Activated CD4-positive, alpha-beta T cell treated with anti-CD3 and anti-CD28 coated beads for 48 hours (primary cell): ENCODE data around the gene PLXNA3.

ENCODE experiments used
- DNase-seq: peaks from one replicate; pipeline ENCODE4 v3.0.0-alpha.2; 2020

The PLXNA3 gene

DNA sequence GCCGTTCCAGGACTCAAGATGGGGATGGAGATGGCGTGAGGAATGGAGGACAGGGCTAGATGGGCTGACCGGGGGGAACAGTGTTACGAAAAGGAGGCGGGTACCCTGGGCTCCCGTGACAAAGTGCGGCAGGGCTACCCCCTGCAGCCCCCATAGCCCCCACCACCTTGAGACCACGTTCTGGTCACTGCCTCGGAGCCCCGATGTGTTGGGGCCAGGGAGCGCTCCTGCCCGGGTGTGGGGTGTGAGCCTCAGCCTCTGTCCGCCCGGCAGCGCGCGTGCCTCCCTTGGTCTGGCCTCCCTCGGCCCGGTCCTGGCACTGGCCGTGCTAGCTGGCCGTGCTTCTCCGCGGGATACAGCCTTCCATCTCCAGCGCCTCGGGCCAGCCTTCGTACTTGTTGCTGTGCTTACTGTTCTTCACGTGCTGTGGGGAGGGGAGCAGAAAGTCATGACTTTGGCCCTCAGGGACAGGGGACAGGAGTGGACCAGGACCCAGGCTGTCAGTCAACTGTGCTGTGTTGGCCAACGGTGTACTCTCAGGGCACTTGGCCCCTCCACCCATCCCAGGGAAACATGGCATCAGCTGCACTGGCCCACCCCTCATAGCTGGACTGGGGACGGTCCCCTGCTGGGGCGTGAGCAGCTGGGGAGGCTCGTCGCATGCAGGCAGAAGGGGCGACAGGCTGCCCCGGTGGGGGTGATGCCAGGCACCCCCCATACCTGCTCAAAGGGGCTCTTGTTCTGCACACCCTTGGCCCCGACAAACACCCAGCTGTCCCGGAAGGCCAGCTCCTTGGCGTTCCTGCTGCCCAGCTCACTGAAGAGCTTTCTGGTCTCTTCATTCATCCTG lies 48.6 kb downstream of the PLXNA3 start:
- DNase-seq: no peak

DNA sequence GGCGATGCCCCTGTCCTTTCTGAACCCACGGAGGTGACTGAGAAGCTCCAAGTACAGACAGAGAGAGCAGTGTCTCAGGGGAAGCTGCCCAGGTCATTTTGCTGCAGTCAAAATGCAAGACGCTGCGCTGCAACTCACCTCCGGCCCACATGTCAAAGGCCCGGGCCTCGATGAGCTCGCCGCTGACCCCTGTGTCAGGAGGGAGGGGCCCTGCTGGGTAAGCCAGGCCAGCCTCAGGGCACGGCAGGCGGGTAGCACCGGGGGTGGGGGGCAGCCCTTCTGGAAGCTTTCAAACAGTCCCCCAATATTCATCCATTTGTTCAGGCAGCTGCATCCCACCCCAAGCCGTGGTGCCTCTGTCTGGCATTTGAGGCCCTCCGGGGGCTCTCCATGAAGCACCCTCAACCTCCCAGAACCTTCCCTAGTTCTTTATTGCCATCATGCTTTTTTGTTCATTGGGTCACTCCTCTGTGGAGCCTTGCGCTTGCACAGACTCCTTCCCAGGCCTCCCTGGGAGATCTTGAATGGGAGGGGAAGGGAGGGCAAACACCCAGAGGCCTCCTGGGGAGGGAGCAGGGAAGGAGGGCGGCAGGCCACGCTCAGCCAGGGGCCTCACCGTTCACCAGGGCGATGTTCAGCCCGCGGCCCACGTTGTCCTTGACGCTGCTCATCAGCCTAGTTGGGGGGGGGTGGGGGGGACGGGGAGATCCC lies 49.7 kb downstream of the PLXNA3 start:
- DNase-seq: no peak

DNA sequence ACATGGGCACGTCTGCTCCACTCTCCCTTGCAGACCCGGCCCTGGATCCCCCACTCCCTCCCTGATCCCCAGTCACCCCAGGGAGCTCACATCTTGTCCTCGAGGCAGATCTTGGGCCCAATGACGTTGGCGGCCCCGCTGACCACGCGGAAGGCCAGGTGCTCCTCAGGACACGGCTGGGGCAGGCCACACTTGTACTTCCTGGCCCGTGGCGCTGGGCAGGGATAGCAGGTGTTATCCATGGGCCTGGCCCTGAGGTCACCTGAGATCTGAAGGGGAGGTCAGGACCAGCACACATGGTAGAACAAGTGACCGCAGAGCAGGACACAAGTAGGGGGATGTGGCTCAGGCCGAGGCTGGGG lies 50.3 kb downstream of the PLXNA3 start:
- no peak for DNase-seq

DNA sequence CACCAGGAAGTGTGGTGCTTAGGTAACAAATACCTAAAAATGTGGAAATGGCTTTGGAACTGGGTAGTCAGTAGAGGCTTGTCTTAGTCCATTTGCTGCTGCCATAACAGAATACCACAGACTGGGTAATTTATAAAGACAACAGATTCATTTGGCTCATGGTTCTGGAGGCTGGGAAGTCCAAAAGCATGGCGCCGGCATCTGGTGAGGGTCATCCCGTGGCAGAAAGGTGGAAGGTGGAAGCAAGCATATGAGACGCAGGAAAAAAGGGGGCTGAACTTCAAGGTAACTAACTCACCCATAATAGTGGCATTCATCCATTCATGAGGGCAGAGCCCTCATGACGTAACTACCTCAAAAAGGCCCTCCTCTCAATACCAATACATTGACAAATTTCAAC lies 51.4 kb downstream of the PLXNA3 start:
- no peak for DNase-seq

DNA sequence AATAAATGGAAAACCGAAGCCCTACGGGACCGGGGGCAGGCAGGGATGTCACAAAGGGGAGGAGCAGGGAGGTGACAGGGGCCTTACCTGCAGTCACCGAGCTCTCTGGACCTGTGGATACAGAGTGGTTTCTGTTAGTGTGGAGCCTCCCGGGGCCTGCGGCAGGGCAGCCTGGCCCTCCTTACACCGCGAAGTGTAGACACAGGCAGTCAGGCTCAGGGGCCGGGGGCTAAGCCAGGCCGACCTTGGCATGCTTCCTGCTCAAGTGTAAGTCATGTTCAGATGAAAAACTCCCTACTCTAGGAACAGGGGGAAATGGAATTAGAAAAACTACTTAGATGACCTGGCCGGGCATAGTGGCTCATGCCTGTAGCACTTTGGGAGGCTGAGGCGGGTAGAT lies 53.7 kb downstream of the PLXNA3 start:
- DNase-seq: no peak

DNA sequence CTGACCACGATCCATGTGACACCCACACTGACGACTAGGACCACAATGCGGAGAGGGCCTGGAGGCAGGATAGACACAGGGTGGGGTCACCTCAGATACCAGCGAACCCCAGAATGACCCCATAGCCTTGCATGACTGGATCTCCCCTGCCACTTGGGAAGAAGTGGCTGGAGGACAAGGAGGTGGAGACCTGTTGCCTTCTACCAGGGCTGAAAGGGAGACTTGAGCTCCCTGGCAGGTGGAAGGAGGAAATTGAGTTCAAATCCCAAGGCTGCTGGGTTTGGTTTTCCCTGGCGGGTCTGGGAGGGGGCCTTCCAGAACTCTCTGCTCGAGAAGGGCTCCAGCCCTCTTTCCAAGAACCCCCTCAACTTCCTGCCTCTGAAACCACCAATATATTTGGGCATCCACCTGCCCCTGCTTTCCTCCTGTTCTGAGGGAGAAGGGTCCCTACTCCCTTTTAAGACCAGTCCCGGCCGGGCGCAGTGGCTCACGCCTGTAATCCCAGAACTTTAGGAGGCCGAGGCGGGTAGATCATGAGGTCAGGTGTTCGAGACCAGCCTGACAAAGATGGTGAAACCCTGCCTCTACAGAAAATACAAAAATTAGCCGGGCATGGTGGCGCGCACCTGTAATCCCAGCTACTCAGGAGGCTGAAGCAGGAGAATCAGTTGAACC lies 54.9 kb downstream of the PLXNA3 start:
- DNase-seq: no peak

DNA sequence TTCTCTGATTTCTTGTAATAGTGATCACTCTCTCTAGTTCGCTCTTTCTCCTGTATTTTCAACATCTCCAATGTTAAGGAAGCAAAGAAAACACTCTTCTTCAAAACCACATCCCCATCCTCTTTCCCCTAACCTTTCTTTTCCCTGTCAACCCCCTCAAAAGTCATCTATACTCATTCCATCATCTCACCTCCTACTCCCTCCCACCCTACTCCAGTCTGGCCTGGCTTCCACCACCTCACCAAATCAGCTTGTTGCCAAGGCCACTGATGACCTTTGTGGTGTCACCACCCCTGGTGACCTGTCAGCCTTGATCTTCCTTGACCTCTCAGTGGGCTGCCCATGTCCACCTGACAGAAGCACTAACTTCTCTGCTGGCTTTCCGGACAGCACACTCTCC lies 55.6 kb downstream of the PLXNA3 start:
- DNase-seq: no peak

DNA sequence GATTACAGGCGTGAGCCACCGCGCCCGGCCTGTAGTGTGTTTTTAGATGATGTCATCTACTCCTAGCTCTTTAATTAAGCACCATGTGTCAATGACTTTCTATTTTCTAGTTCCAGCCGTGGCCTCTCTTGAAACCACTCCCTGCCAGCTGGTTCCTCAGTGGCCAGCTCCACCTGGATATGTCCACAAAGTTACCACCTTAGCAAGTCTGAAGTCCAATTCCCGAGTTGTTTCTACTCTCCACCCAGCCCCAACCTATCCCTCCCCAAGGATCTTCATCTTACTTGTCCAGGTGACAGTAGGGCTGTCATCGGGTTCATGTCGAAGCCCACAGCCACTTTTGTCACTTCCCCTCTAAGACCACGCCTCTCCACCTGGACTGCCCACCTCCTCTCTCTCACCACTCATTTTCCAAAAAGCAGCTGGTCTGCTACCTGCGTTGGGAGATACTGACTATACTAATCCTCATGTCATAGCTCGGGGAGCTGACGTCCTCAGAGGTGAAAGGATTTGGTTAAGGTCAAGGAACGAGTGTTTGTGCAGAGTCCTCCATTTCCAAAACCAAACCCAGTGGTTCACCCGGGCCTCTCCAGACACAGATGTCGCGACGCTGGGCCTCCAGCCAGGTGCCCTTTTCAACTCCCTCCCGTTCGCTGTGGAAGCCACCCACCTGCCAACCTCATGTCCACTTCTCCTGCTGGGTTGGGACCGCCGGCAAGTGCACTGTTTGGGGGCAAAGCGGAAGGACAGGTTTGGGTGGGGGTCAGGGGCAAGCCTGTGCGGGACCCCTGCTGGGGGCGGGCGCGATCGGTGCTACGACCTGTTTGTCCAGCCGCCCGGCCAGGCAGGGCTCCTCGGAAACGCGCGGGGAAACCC lies 57.2 kb downstream of the PLXNA3 start:
- peak; percentile 32 for DNase-seq

DNA sequence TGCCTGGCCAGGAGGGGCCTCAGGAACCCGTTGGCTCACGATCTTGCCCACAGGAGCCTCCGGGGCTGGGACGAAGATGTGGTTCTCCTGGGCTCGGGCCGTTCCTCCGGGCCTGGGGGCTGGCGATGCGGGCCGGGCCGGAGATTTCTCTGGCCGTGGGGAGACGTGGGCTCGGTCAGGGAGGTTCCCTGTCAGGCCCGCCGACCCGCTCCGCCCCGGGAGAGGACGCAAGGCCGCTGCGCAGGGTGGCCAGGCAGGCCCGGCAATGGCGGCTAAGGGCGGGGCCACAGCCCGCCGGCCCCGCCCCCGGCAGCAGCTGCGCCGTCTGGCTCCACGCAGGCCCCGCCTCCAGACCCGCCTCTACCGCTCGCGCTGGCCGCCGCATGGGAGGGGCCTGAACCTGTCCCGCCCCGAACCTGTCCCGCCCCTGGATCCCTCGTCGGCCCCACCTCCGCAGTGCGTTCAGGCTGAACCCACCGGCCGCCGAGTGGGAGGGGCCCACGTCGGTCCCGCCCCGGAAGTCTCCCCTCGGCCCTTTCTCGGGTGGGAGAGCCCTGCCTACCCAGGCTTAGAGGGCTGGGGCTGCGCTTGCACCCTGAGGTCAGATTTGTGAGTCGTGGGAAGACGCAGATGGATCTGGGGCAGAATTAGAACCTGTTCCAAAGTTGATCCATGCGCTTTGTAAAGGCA lies 58.0 kb downstream of the PLXNA3 start, which contains the start of gene FAM3A:
Gene FAM3A, minus strand, starts transcription at position 267 of the 690 bp plus-strand sequence. CDS start 460 bp downstream, outside the sequence.
- peak; percentile 95 for DNase-seq

DNA sequence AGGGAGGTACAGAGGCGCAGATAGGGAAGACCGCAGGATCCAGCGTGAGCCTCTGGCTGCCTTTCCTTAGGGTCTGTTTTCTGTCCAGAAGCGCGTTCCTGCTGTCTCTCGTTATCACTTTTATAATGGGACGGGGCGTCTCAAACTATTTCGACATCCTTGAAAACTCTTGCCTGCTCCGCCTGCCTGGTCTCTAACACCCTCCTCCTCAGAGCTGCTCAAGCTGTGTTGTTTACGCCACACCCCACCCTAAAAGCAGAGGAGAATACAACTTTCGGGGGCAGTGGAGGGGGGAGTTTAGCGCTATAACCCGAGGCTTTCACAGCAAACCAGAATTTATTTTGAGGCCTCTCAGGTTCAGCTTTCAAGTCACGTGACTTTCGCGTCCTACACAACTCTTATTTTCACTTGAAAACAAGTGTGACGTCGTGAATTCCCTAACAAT lies 58.6 kb downstream of the PLXNA3 start:
- no peak for DNase-seq

DNA sequence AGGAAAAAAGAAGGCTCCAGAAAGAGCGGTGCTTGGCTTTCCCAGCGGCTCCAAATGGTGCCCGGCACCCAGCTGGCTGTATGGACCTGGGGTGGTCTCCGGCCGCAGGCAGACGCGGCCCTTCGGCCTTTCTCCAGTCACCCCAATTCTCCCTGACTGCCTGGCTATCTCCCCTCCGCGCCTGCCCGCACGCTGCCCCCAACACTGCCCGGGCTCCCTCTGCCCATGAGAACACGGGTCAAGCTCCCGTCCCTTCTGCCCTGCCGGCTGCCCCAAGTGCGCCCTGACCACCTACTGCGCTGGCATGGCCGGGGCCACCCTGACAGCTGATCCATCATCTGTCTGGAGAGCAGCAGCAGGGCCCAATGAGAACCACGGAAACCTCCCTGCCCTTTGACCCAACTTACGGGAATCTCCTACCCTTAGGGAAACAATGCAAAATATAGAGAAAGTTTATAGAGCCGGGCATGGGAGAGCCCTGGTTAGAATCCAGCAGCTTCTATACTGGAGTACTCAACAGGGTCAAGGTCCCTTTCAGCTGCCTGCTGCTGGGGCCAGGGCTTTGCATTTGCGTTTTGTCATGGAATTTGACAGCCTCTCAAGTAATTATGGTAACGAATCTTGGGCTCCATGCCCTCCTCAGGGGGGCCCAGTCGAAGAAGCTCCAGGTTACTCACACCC lies 59.2 kb downstream of the PLXNA3 start:
- no peak for DNase-seq

DNA sequence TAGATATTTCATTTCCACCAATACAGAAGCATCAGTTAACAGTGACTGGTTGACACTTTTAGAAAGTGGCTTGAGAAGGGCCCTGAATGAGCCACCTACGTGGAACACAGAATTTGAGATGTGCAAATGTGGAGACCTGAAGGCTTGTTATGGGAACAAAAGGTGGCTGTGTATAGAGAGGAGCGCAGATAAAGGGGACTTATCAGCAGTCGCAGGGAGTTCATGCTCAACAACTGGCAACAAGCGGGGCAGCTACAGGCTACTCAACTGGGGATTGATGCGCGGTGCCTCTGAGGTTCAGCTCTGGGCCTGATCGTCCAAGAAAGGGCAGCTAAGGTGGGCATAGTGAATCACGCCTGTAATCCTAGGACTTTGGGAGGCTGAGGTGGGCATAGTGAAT lies 61.3 kb downstream of the PLXNA3 start:
- no peak for DNase-seq

DNA sequence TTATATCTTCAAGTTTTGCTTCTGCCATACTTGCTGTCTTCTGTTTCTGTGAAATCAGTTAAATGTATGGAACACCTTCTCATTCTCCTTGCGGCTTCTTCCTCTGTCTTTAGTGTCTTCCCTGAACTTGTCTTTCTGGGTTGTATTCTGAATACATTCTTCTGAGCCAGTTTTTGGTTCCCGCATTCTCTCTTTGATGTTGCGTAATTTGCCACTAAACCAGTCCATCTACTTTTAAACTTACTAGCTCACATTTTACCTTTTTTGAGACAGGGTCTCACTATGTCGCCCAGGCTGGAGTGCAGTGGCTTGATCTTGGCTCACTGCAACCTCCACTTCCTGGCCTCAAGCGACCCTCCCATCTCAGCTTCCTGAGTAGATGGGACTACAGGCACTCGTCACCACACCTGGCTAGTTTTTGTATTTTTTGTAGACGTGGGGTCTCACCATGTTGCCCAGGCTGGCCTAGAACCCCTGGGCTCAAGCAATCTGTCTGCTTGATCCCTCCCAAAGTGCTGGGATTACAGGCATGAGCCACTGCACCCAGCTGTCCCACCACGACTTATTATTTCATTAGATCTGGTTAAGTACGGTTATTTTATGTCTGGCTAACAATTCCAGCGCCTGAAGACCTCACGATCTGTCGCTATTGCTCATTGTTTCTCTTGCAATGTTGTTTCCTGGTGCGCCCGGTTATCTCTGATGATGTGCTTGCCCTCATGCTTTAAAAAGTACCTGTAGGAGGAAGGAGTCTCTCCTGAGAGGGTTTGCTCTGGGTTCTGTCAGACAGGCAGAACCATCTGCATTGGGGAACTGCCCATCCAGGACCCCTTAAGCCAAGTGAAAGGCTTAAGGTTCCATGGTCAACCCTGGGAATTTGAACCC lies 67.8 kb downstream of the PLXNA3 start:
- no peak for DNase-seq

DNA sequence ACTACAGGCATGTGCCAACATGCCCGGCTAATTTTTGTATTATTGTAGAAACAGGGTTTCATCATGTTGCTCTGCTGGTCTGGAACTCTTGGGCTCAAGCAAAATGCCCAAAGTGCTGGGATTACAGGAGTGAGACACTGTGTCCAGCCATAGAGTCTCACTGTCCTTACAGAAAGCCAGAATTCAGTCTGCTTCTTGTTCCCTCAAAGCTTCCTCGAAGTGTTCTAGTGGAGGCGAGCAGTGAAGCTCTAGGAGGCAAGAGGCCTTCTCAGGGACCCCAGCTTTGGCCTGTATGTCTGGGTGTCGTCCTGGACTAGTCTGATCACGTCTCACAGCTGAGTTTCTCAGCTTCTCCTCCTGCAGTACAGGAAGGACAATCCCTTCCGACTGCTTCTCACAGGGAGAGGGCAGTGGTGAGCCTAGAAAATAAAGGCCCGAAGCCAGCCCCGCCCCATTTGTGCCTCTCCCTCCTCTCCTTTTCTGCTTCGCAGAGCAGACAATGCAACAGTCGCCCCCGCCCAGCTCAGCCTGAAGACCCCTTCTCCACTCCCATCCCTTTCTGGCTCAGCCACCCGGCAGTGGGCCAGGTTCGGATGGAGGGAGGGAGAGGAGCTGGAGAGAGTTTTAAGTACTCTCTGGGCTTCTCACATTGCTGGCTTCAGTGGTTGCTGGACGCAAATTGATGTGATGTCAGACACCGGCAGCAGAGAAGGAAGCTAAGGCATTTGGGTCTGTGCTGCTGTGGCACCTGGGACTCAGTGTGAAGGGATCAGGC lies 69.0 kb downstream of the PLXNA3 start:
- peak; percentile 73 for DNase-seq
